GM20000 (cell line): ENCODE measurements around the gene CNOT1.

Experiments
- DNase-seq: peaks from one replicate; pipeline ENCODE4 v3.0.0; 2012; ENCODE audit warnings: low spot score
- CTCF ChIP-seq: IDR thresholded peaks from 2 replicates; pipeline ENCODE4 v1.5.1; 2012; ENCODE audit warnings: mild to moderate bottlenecking, control low read depth; ENCODE audit errors: extremely low read depth, missing control alignments

Gene CNOT1

GRCh38 chr16:58586340-58587030 is 43.1 kb downstream of the CNOT1 start:
- no peak for TF ChIP-seq CTCF
- no peak for DNase-seq

GRCh38 chr16:58584831-58585505 is 44.7 kb downstream of the CNOT1 start:
- TF ChIP-seq CTCF, result no peak
- no peak for DNase-seq

- no peak for DNase-seq
- TF ChIP-seq CTCF, result no peak
Observed at GRCh38 chr16:58582971-58583765, 46.5 kb downstream of the CNOT1 start.

- no peak for DNase-seq
Observed at GRCh38 chr16:58582133-58582532, 47.5 kb downstream of the CNOT1 start.

GRCh38 chr16:58579587-58579986 is 50.0 kb downstream of the CNOT1 start:
- no peak for DNase-seq
- TF ChIP-seq CTCF, result no peak

More at GRCh38 chr16:58582133-58582532, 47.5 kb downstream of the CNOT1 start:
- TF ChIP-seq CTCF, result no peak

GRCh38 chr16:58578642-58579041 is 51.0 kb downstream of the CNOT1 start:
- no peak for DNase-seq
- TF ChIP-seq CTCF, result no peak

- TF ChIP-seq CTCF, result no peak
Observed at GRCh38 chr16:58577141-58577540, 52.5 kb downstream of the CNOT1 start.

More at GRCh38 chr16:58577141-58577540, 52.5 kb downstream of the CNOT1 start:
- no peak for DNase-seq
